T-helper 2 cell treated with Interferon-gamma antibody and Interleukin-4, amounts not matched to agents 100 ng/mL and 5 ng/mL, for 36 hours (primary cell): ENCODE measurements around the gene POLR1E. TPM values are rescaled to one million over a fixed set of nuclear protein-coding genes. Genes with fewer than 3 reads are reported as not detected.
"Not testable (repeated sequence)": the region's sequence is repeated elsewhere in the genome, so short reads cannot be mapped to it uniquely, and the experiment has no call there.

ENCODE experiments used
- intact Hi-C: fragments of 100-400 bp; cut with micrococcal nuclease; formaldehyde crosslinking; loops from one replicate; pipeline ENCODE4 v1.15.1; 2023
- total RNA-seq: library from RNA; stranded (reverse); gene quantifications from 2 replicates; pipeline ENCODE4 v1.2.3, GENCODE V29; 2022

POLR1E gene
- total RNA-seq, 1 donor from 2014 or later: 34.7 TPM

GRCh38 chr9:37499297-37499696, 13.5 kb downstream of the POLR1E start:
- intact Hi-C loops: no loop called here

- intact Hi-C loops: no loop called here
These were observed 16.3 kb downstream of the POLR1E start for GRCh38 chr9:37501957-37502596.

DNA sequence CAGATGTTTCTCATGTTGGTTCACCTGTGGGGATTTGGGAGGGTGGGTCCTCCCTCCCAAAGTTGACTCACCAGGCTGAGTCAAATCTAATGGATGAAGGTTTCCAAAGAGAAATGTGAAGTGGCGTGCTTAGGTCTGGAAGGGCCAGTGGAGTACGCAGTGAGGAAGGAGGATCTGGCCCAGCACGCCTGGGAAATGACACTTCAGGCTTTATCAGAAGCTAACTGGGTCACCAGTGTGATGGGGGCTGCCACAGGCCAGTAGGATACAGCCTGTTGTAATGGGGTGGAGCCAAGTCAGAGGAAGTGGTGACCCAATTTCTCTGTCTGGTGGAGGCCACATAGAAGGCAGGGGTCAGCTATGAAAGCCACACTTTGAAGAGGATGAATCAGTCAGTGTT, 18.0 kb downstream of the POLR1E start:
- intact Hi-C loops: no loop called here

- intact Hi-C loops: no loop called here
These were observed 18.9 kb downstream of the POLR1E start for GRCh38 chr9:37504605-37505004.

DNA sequence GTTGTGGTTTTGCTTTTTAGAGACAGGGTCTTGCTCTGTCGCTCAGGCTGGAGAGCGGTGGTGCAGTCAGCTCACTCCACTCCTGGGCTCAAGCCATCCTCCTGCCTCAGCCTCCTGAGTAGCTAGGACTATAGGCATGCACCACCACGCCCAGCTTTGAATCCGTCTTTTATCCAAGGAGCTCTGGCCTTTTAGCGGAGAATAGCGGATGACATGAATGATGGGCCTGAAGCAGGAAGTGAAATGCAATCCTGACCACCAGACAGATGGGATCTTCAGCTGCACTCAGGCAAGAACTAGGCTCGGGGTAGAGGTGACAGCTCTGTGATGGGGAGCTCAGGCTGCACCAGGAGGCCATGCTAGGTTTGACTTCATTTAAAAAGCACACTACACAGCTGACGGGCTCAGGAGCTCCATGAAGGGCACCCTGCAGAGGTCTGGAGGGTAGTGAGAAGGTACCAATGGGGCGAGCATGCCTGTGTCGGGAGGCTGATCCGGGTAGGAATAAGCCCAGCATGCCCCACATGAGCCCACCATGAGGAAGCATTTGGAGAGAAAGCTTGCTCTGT, 21.9 kb downstream of the POLR1E start:
- intact Hi-C loops: no loop called here

- intact Hi-C loops: no loop called here
These were observed 22.5 kb downstream of the POLR1E start for GRCh38 chr9:37508135-37508833.

GRCh38 chr9:37508834-37509206, 23.1 kb downstream of the POLR1E start:
- intact Hi-C loops: no loop called here

DNA sequence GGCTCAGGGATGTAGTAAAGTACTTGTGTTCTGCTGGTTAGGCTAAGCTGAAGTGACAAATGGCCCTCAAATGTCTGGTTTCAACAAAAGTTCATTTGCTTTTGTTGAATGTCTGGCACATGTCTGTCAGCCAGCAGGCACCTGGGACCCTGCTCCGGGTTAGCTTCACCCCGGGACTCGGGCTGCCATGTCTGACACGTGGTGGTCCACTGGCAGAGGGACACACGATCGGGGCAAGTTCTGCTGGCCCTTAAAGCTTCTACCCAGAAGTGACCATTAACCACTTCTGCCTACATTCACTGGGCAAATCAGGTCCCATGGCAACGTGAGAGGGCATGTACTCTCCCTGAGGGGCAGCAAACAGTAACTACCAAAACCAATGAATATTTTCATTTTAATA, 23.8 kb downstream of the POLR1E start:
- intact Hi-C loops: no loop called here

DNA sequence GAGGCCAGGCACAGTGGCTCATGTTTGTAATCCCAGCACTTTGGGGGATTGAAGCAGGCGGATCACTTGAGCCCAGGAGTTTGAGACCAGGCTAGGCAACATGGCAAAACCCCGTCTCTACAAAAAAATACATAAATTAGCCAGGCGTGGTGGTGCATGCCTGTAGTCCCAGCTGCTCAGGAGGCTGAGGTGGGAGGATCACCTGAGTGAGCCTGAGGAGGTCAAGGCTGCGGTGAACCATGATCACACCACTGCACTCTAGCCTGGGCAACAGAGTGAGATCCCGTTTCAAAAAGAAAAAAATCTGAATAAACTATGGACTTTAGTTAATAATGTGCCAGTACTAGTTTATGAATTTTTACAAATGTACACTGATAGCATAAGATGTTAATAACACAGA, 24.3 kb downstream of the POLR1E start:
- intact Hi-C loops: not testable (repeated sequence)

GRCh38 chr9:37511016-37512010, 25.6 kb downstream of the POLR1E start:
- intact Hi-C loops: no loop called here

DNA sequence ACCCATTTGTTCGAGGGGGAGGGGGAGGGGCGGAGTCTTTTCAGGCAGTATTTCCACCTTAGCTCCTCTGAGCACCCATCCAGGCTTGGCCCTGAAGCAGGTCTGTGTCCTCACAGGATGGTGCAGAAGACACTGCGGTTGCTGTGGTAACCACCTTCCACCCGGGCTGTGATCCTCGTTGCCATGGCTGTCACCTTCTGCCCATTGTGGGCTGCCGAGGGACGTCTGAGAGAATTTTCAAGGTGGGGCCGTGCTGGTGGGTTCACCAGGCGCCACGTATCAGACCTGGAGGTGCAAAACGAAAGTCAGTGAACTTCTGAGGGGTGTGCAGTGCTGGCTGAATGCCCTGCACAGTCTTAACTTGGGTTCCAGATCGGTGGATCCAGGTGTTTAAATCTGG, 26.7 kb downstream of the POLR1E start:
- intact Hi-C loops: no loop called here

DNA sequence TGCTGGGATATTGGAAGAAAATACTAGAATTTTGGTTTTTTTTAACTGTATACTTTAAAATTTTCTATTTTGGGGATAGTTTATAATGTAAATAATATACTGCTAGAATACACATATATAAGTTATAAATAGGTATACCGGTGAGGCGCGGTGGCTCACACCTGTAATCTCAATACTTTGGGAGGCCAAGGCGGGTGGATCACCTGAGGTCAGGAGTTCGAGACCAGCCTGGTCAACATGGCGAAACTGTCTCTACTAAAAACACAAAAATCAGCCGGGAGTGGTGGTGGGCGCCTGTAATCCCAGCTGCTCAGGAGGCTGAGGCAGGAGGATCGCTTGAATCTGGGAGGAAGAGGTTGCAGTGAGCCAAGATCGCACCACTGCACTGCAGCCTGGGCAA, 28.7 kb downstream of the POLR1E start:
- intact Hi-C loops: not testable (repeated sequence)

GRCh38 chr9:37514999-37515398, 29.3 kb downstream of the POLR1E start:
- intact Hi-C loops: no loop called here

- intact Hi-C loops: no loop called here
These were observed 30.0 kb downstream of the POLR1E start for GRCh38 chr9:37515620-37516258.

GRCh38 chr9:37517923-37518322, 32.2 kb downstream of the POLR1E start:
- intact Hi-C loops: no loop called here

DNA sequence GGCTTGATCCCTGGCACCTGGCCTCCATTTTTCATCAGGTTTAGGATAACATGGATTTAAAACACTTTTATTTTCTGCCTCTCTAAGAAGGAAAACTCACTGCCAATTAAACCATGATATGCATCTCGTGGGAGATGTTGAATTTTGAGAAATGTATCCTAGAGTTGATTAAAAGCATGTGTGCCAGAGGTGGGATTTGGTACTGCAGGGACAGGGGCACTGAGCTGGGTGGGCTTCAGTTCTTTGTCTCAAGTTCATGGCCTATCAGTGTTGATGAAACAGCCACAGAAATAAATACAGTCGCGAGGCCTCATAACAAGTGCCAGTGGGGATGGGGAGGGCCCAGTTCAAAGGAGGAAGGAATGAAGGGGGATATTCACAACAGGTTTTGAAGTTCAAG, 34.9 kb downstream of the POLR1E start:
- intact Hi-C loops: no loop called here

- intact Hi-C loops: no loop called here
These were observed 35.4 kb downstream of the POLR1E start for GRCh38 chr9:37521111-37521510.

- intact Hi-C loops: no loop called here
These were observed 37.2 kb downstream of the POLR1E start for GRCh38 chr9:37522971-37523370.

- intact Hi-C loops: no loop called here
These were observed 38.2 kb downstream of the POLR1E start for GRCh38 chr9:37523916-37524315.

- intact Hi-C loops: no loop called here
These were observed 43.1 kb downstream of the POLR1E start for GRCh38 chr9:37528652-37529471.
